Fibroblast of lung (primary cell): ENCODE measurements around the gene KCNK4.

Experiments
- CTCF ChIP-seq, 2 donors: IDR thresholded peaks in 1 of 2; conservative IDR thresholded peaks in 1 of 2; 1 replicate in 1 of 2; 2 replicates in 1 of 2; pipeline ENCODE4 v1.5.1; 2011 to 2012; ENCODE audit warnings: low read length in 2 of 2, control low read depth in 1 of 2, inconsistent platforms in 1 of 2, low read depth in 1 of 2, mild to moderate bottlenecking in 1 of 2
- EZH2 ChIP-seq: IDR thresholded peaks from 2 replicates; pipeline ENCODE4 v1.5.1; 2012; ENCODE audit warnings: low read length, control low read depth, mild to moderate bottlenecking; ENCODE audit errors: missing control alignments

- TF ChIP-seq CTCF (conservative IDR thresholded peaks at IDR 0.05 in 1 of 2, IDR thresholded peaks at IDR 0.05 in 1 of 2; ENCODE audit: low read depth in 1 of 2, low read length in 2 of 2) (peak in 1 of 2 donors; percentile 1), EZH2 (peak; percentile 91)
Measured at GRCh38 chr11:64299847-64300648, 8.9 kb downstream of the KCNK4 start, which contains the start of gene CATSPERZ.
